Mesendoderm (in vitro differentiated cells): ENCODE results near the gene PRAMEF5. TPM values are rescaled to one million over a fixed set of nuclear protein-coding genes. Genes with fewer than 3 reads are reported as not detected.
"Not testable (repeated sequence)": the region's sequence is repeated elsewhere in the genome, so short reads cannot be mapped to it uniquely, and the experiment has no call there.

ENCODE experiments used
- DNase-seq: peaks from one replicate; pipeline ENCODE4 v3.0.0; 2013
- H2AK5ac ChIP-seq: 2 replicates; pipeline ENCODE4 v1.6.1; 2013; ENCODE audit warnings: low read length, inconsistent platforms
- H2BK120ac ChIP-seq: 2 replicates; pipeline ENCODE4 v1.6.1; 2013; ENCODE audit warnings: low read depth, mild to moderate bottlenecking, low read length, moderate library complexity, mixed read lengths
- H2BK15ac ChIP-seq: replicated peaks from 2 replicates; pipeline ENCODE4 v1.6.1; 2013; ENCODE audit warnings: low read depth, mild to moderate bottlenecking, moderate library complexity
- H2BK5ac ChIP-seq: 2 replicates; pipeline ENCODE4 v1.6.1; 2013; ENCODE audit warnings: low read length, inconsistent platforms
- H3K18ac ChIP-seq: 2 replicates; pipeline ENCODE4 v1.6.1; 2013; ENCODE audit warnings: mild to moderate bottlenecking, low read length, mixed read lengths
- H3K23ac ChIP-seq: one replicate; pipeline ENCODE4 v1.6.1; 2013; ENCODE audit warnings: low read length
- H3K27ac ChIP-seq: 2 replicates; pipeline ENCODE4 v1.5.1; 2013; ENCODE audit warnings: low read depth, mild to moderate bottlenecking, inconsistent platforms, low read length, moderate library complexity
- H3K27me3 ChIP-seq: 2 replicates; pipeline ENCODE4 v1.6.1; 2013; ENCODE audit warnings: low read length, control low read depth, mild to moderate bottlenecking, inconsistent platforms; ENCODE audit not compliant: insufficient read depth, poor library complexity
- H3K36me3 ChIP-seq: 2 replicates; pipeline ENCODE4 v1.6.1; 2013; ENCODE audit warnings: low read length, inconsistent platforms; ENCODE audit not compliant: control insufficient read depth, insufficient read depth
- H3K4ac ChIP-seq: one replicate; pipeline ENCODE4 v1.6.1; 2013; ENCODE audit warnings: low read depth, mild to moderate bottlenecking, low read length, moderate library complexity
- H3K4me1 ChIP-seq: 2 replicates; pipeline ENCODE4 v1.6.1; 2013; ENCODE audit warnings: low read depth, low read length, inconsistent platforms; ENCODE audit not compliant: control insufficient read depth
- H3K4me2 ChIP-seq: 2 replicates; pipeline ENCODE4 v1.6.1; 2013; ENCODE audit warnings: low read length
- H3K4me3 ChIP-seq: 2 replicates; pipeline ENCODE4 v1.5.1; 2013; ENCODE audit warnings: mild to moderate bottlenecking, low read length
- H3K56ac ChIP-seq: one replicate; pipeline ENCODE4 v1.6.1; 2013; ENCODE audit warnings: low read length
- H3K79me1 ChIP-seq: 2 replicates; pipeline ENCODE4 v1.6.1; 2013; ENCODE audit warnings: low read length, inconsistent platforms
- H3K79me2 ChIP-seq: 2 replicates; pipeline ENCODE4 v1.6.1; 2013; ENCODE audit warnings: mild to moderate bottlenecking, low read length; ENCODE audit not compliant: control insufficient read depth, insufficient read depth
- H3K9ac ChIP-seq: 2 replicates; pipeline ENCODE4 v1.6.1; 2013; ENCODE audit warnings: low read length, inconsistent platforms
- H4K5ac ChIP-seq: one replicate; pipeline ENCODE4 v1.6.1; 2013; ENCODE audit warnings: low read length
- H4K8ac ChIP-seq: one replicate; pipeline ENCODE4 v1.6.1; 2013; ENCODE audit warnings: low read depth, mild to moderate bottlenecking, control low read depth, low read length, moderate library complexity
- WGBS: extraction: QIAGEN DNeasy Blood & Tissue Kit; methylation state at CpG from one replicate; pipeline ENCODE4 v1.1.7; 2013; ENCODE audit warnings: low lambda C conversion rate, missing lambda C conversion rate; ENCODE audit not compliant: insufficient coverage; ENCODE audit errors: extremely low coverage; 5-methylcytosine and 5-hydroxymethylcytosine counted together
- small RNA-seq: library from polyadenylated mRNA; stranded (forward); fragments of <200 nt; extraction: miRNeasy Mini kit (QIAGEN cat#:217004); gene quantifications from one replicate; pipeline ENCODE3, GENCODE V24; 2013; ENCODE audit not compliant: insufficient read depth

Gene PRAMEF5

DNA sequence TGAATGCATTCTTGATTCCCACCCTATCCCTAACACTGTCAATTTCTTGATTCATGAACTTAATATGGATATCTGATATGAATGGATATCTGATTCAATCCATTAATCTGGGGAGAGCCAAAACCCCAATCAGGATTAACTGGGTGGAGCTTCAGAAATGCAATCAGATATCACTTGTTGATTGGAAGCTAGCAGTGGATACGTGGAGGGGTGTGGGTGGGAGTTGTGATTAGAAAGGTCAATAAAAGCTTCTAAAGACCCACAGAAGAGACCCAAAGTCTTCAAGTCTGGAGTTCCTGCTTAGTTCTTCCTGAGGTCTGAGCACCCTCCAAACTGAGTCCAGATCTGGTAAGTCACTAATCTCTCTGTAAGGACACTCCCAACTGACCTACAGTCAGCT lies 49.2 kb downstream of the PRAMEF5 start, which contains the start of gene PRAMEF33:
Gene PRAMEF33 (plus strand): TSS at position 301 of the 400 bp plus-strand sequence. CDS start 2,416 bp downstream, outside the sequence.
- H3K56ac ChIP-seq, H4K5ac ChIP-seq, H2BK15ac ChIP-seq, H2BK5ac ChIP-seq, H3K9ac ChIP-seq, H2AK5ac ChIP-seq, DNase-seq, H3K4me3 ChIP-seq, H3K27me3 ChIP-seq, H3K79me1 ChIP-seq, H3K36me3 ChIP-seq, H4K8ac ChIP-seq, H3K79me2 ChIP-seq, H3K4me1 ChIP-seq, H3K23ac ChIP-seq, H3K4me2 ChIP-seq, H2BK120ac ChIP-seq, H3K18ac ChIP-seq, H3K27ac ChIP-seq, H3K4ac ChIP-seq: not testable (repeated sequence)
- WGBS, result no CpG with 5 or more reads among the region's 1 CpG

Small RNA genes lying within 50 kb of the gene (small RNA-seq; reads per million reads assigned to genes)
- gene RNU6-771P, result not detected
